ENCODE results near the gene CTNNAL1.

- TF ChIP-seq CTCF (IDR thresholded peaks at IDR 0.05; ENCODE audit: low read depth, low read length): no peak
- no peak for TF ChIP-seq EZH2phosphoT487 (IDR thresholded peaks at IDR 0.05; ENCODE audit: low read depth)
Measured at GRCh38 chr9:108991479-108991878, 21.8 kb downstream of the CTNNAL1 start.
